Esophagus muscularis mucosa (tissue), 2 donors: ENCODE results near the gene CYP24A1.

ENCODE experiments used
- POLR2A ChIP-seq: fragments of 450-650 bp; IDR thresholded peaks from one replicate; pipeline ENCODE4 v1.6.1; 2017; ENCODE audit warnings: antibody characterized with exemption, moderate library complexity, mild to moderate bottlenecking, low read depth
- POLR2AphosphoS5 ChIP-seq, 2 donors: sonication (generic); formaldehyde crosslinking; IDR thresholded peaks; one replicate each; pipeline ENCODE4 v1.6.1; 2017; ENCODE audit warnings: antibody characterized with exemption in 2 of 2

GRCh38 chr20:54161821-54162149 lies 12.0 kb downstream of the CYP24A1 start:
- TF ChIP-seq POLR2A (no peak), POLR2AphosphoS5 (IDR thresholded peaks at IDR 0.05) (no peak)
